Ishikawa (cell line): ENCODE results near the gene CLIC2.

Source experiments
- CEBPB ChIP-seq: IDR thresholded peaks from 2 replicates; pipeline ENCODE4 v1.6.1; 2012
- CREB1 ChIP-seq: IDR thresholded peaks from 2 replicates; pipeline ENCODE4 v1.6.1; 2012; ENCODE audit warnings: low read depth
- EGR1 ChIP-seq: IDR thresholded peaks from 2 replicates; pipeline ENCODE4 v1.6.1; 2012
- EP300 ChIP-seq: IDR thresholded peaks from 2 replicates; pipeline ENCODE4 v1.6.1; 2012; ENCODE audit warnings: borderline replicate concordance
- FOXM1 ChIP-seq: IDR thresholded peaks from 2 replicates; pipeline ENCODE4 v1.6.1; 2012; ENCODE audit warnings: low read depth, borderline replicate concordance
- MAX ChIP-seq: IDR thresholded peaks from 2 replicates; pipeline ENCODE4 v1.6.1; 2012
- NFIC ChIP-seq: IDR thresholded peaks from 2 replicates; pipeline ENCODE4 v1.6.1; 2012
- RAD21 ChIP-seq: IDR thresholded peaks from 2 replicates; pipeline ENCODE4 v1.6.1; 2012; ENCODE audit warnings: low read depth
- TAF1 ChIP-seq: IDR thresholded peaks from 2 replicates; pipeline ENCODE4 v1.6.1; 2012; ENCODE audit warnings: low read depth, mild to moderate bottlenecking
- TCF12 ChIP-seq: IDR thresholded peaks from 2 replicates; pipeline ENCODE4 v1.6.1; 2012; ENCODE audit warnings: low read depth
- TEAD4 ChIP-seq: IDR thresholded peaks from 2 replicates; pipeline ENCODE4 v1.6.1; 2012
- USF1 ChIP-seq: IDR thresholded peaks from 2 replicates; pipeline ENCODE4 v1.6.1; 2012
- YY1 ChIP-seq: IDR thresholded peaks from 2 replicates; pipeline ENCODE4 v1.6.1; 2012; ENCODE audit warnings: low read depth
- ZBTB7A ChIP-seq: IDR thresholded peaks from 2 replicates; pipeline ENCODE4 v1.6.1; 2012; ENCODE audit warnings: low read depth
- TF ChIP-seq, protein P1 (sequence below): IDR thresholded peaks from 2 replicates; pipeline ENCODE4 v1.6.1; 2012; ENCODE audit warnings: low read depth, mild to moderate bottlenecking

CLIC2 gene

DNA sequence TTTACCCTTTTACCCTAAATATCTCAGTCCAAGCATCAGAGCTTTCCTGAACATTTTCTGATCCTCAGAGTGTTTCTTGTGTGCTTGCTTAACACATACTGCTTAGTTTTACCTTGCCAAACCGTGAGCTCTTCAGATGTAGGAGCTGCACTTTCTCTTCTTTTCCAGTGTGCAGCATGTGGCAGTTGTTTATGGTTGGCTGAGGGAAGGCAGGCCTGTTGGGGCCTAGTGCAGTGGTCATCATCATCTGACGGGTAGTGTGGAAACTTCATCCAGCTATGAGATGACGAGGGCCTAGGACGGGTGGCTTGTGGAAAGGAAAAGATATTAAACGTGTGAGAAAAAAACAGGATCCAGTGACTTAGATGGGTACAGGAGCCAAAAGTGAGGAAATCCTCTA, 96.7 kb downstream of the CLIC2 start:
- no peak for TF ChIP-seq YY1
- TF ChIP-seq EGR1: no peak
- TF ChIP-seq, protein P1, sequence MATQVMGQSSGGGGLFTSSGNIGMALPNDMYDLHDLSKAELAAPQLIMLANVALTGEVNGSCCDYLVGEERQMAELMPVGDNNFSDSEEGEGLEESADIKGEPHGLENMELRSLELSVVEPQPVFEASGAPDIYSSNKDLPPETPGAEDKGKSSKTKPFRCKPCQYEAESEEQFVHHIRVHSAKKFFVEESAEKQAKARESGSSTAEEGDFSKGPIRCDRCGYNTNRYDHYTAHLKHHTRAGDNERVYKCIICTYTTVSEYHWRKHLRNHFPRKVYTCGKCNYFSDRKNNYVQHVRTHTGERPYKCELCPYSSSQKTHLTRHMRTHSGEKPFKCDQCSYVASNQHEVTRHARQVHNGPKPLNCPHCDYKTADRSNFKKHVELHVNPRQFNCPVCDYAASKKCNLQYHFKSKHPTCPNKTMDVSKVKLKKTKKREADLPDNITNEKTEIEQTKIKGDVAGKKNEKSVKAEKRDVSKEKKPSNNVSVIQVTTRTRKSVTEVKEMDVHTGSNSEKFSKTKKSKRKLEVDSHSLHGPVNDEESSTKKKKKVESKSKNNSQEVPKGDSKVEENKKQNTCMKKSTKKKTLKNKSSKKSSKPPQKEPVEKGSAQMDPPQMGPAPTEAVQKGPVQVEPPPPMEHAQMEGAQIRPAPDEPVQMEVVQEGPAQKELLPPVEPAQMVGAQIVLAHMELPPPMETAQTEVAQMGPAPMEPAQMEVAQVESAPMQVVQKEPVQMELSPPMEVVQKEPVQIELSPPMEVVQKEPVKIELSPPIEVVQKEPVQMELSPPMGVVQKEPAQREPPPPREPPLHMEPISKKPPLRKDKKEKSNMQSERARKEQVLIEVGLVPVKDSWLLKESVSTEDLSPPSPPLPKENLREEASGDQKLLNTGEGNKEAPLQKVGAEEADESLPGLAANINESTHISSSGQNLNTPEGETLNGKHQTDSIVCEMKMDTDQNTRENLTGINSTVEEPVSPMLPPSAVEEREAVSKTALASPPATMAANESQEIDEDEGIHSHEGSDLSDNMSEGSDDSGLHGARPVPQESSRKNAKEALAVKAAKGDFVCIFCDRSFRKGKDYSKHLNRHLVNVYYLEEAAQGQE: no peak
- TF ChIP-seq CEBPB: no peak
- no peak for TF ChIP-seq TAF1
- TF ChIP-seq TCF12: no peak
- TF ChIP-seq MAX: no peak
- TF ChIP-seq CREB1: no peak

DNA sequence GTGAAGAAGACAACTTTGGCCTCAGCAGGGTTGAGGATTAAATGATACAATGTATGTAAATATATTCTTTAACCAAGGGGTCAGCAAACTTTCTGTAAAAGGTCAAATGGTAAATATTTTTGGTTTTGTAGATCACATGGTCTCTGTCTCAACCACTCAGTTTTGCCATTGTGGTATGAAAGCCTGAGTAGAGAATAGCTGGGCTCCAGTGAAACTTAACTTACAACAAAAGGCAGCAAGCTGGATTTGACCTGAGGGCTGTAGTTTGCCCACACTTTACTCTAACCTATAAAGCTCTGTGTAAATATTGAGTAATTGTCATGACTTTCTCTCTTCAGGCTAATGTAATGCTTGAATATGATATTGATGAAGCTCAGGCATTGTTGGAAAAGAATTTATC, 98.5 kb downstream of the CLIC2 start:
- TF ChIP-seq NFIC: no peak
- TF ChIP-seq, protein P1: no peak
- TF ChIP-seq TCF12: no peak
- no peak for TF ChIP-seq USF1
- no peak for TF ChIP-seq TEAD4
- TF ChIP-seq ZBTB7A: no peak
- no peak for TF ChIP-seq RAD21
- TF ChIP-seq TAF1: no peak

DNA sequence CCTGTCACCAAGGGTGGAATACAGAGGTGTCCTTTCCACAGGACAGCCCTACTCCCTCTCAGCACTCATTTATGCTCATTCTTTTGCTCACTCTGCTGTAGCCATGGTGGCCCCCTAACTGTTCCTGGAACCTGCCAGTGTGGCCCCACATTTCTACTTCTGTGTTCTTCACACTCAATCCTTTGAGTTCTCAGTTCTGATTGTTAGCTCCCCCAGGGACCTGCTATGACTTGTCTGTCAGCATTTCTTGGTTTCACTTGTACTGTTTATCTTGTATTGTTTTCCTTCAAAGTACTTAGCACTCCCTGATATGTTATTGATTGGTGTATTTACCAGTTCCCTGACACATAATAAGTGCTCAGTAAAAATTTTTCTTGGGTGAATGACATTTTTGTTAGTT, 103.3 kb downstream of the CLIC2 start:
- TF ChIP-seq FOXM1 (no peak), TAF1 (no peak), TEAD4 (no peak), USF1 (no peak), EP300 (no peak), RAD21 (no peak), YY1 (no peak), CREB1 (no peak), ZBTB7A (no peak)
- TF ChIP-seq, protein P1: no peak
